Keratinocyte (primary cell): ENCODE data around the gene FMN1.

Experiments used
- CTCF ChIP-seq, 3 experiments: IDR thresholded peaks in 1 of 3; conservative IDR thresholded peaks in 1 of 3; optimal IDR thresholded peaks in 1 of 3; 2 replicates in 2 of 3; 3 replicates in 1 of 3; pipeline versions ENCODE3 to v1.5.1; 2011; ENCODE audit warnings: low read length in 3 of 3, mild to moderate bottlenecking in 3 of 3, moderate library complexity in 2 of 3, control low read depth in 1 of 3, inconsistent platforms in 1 of 3; ENCODE audit not compliant: insufficient read depth in 2 of 3; ENCODE audit errors: extremely low read depth in 1 of 3
- EZH2 ChIP-seq: IDR thresholded peaks from one replicate; pipeline ENCODE4 v1.6.1; 2012; ENCODE audit warnings: inconsistent platforms, mild to moderate bottlenecking, low read length, moderate library complexity

- TF ChIP-seq CTCF (optimal IDR thresholded peaks at IDR 0.05 in 1 of 3, IDR thresholded peaks at IDR 0.05 in 1 of 3, conservative IDR thresholded peaks at IDR 0.05 in 1 of 3; ENCODE audit: extremely low read depth in 1 of 3, insufficient read depth in 2 of 3, low read length in 3 of 3) (no peak), EZH2 (no peak)
These were observed 314.5 kb downstream of the FMN1 start for GRCh38 chr15:32879980-32880379.
